H1 (cell line): ENCODE results near the gene BRD1.

Experiments
- MAFK ChIP-seq: IDR thresholded peaks from 2 replicates; pipeline ENCODE4 v1.6.1; 2012; ENCODE audit warnings: low read depth, mild to moderate bottlenecking, improper control_type of control experiment, low read length
- NRF1 ChIP-seq: IDR thresholded peaks from 2 replicates; pipeline ENCODE4 v1.6.1; 2011; ENCODE audit warnings: mild to moderate bottlenecking, low read depth, low read length, improper control_type of control experiment

GRCh38 chr22:49803737-49804375 lies 23.8 kb downstream of the BRD1 start:
- TF ChIP-seq NRF1 (no peak), MAFK (no peak)
